NCI-H748 treated with DMSO at 0.1 percent for 48 hours (cell line): ENCODE results near the gene FYTTD1.

Source experiments
- DNase-seq: peaks from one replicate; lab custom pipeline; 2025; lab: John Stamatoyannopoulos, UW

FYTTD1 gene

GRCh38 chr3:197791892-197792647, 42.4 kb downstream of the FYTTD1 start:
- DNase-seq, result no peak

GRCh38 chr3:197793247-197793646, 43.6 kb downstream of the FYTTD1 start:
- no peak for DNase-seq

GRCh38 chr3:197794115-197794514, 44.4 kb downstream of the FYTTD1 start:
- DNase-seq, result no peak

GRCh38 chr3:197795200-197795599, 45.5 kb downstream of the FYTTD1 start:
- DNase-seq, result no peak

GRCh38 chr3:197796087-197796486, 46.4 kb downstream of the FYTTD1 start:
- no peak for DNase-seq

- no peak for DNase-seq
Observed at GRCh38 chr3:197798863-197799262, 49.2 kb downstream of the FYTTD1 start.

- DNase-seq, result no peak
Observed at GRCh38 chr3:197800379-197800778, 50.7 kb downstream of the FYTTD1 start.

- no peak for DNase-seq
Observed at GRCh38 chr3:197801891-197802778, 52.5 kb downstream of the FYTTD1 start.

GRCh38 chr3:197802779-197803459, 53.2 kb downstream of the FYTTD1 start:
- no peak for DNase-seq

- DNase-seq, result no peak
Observed at GRCh38 chr3:197804511-197804910, 54.8 kb downstream of the FYTTD1 start.

GRCh38 chr3:197807969-197808587, 58.4 kb downstream of the FYTTD1 start:
- DNase-seq, result no peak

GRCh38 chr3:197809356-197810020, 59.8 kb downstream of the FYTTD1 start:
- no peak for DNase-seq

- no peak for DNase-seq
Observed at GRCh38 chr3:197810901-197811300, 61.2 kb downstream of the FYTTD1 start.

GRCh38 chr3:197811343-197811742, 61.7 kb downstream of the FYTTD1 start:
- DNase-seq, result no peak

GRCh38 chr3:197814372-197814771, 64.7 kb downstream of the FYTTD1 start:
- no peak for DNase-seq

GRCh38 chr3:197820550-197821335, 71.1 kb downstream of the FYTTD1 start:
- DNase-seq, result no peak

- no peak for DNase-seq
Observed at GRCh38 chr3:197829397-197830045, 79.8 kb downstream of the FYTTD1 start.

- no peak for DNase-seq
Observed at GRCh38 chr3:197830308-197830966, 80.8 kb downstream of the FYTTD1 start.

- no peak for DNase-seq
Observed at GRCh38 chr3:197830967-197831313, 81.3 kb downstream of the FYTTD1 start.
